SH-SY5Y (cell line): ENCODE measurements around the gene L3MBTL3.

ENCODE experiments used
- GATA2 ChIP-seq: IDR thresholded peaks from 2 replicates; pipeline ENCODE4 v1.6.1; 2011; ENCODE audit warnings: mild to moderate bottlenecking, low read depth, low read length
- GATA3 ChIP-seq: IDR thresholded peaks from 2 replicates; pipeline ENCODE4 v1.6.1; 2011; ENCODE audit warnings: low read depth, mild to moderate bottlenecking, low read length, moderate library complexity

DNA sequence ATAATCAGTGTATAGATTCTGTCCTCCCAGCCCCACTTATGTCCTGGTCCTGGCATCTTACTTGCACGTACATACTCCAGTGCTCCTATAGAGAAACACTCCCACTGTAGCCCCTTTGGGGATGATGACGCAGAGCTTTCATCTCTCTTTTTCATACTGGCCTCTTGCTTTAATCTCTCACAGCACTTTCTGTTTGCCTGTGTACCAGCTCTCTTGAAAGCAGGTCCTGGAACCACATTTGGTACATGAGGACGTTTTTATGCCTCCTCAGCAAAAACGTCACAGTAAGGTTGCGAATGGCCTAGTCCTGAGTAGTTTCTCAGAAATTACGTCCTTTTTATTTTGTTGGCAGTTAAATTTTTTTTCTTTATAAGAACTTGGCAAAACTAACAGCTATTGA, 10.8 kb downstream of the L3MBTL3 start:
- TF ChIP-seq GATA3, result no peak
- TF ChIP-seq GATA2, result no peak
